Measurements from ENCODE around the gene COASY. TPM values are rescaled to one million over a fixed set of nuclear protein-coding genes. Genes with fewer than 3 reads are reported as not detected.

COASY gene
- total and polyA plus RNA-seq, 2 of the 4 experiments (the other 2 are of a cell fraction): 10.6 to 44.0 TPM

GRCh38 chr17:42518046-42518754, 43.7 kb upstream of the COASY start (continued):
- no peak for TF ChIP-seq NFE2L2 (IDR thresholded peaks at IDR 0.05; ENCODE audit: low read depth, low read length)
- TF ChIP-seq POLR2A (IDR thresholded peaks at IDR 0.05; ENCODE audit: low read depth, low read length): peak; percentile 74
- TF ChIP-seq RAD21 (IDR thresholded peaks at IDR 0.05; ENCODE audit: low read length): peak; percentile 11; the same call in 1 of the 2 replicates

- 0% methylated on average over 1 of the region's 6 CpGs; no CpG with 5 or more reads in 1 of the 2 experiments for WGBS, 2 experiments (ENCODE audit: extremely low coverage in 2 of 2, insufficient read length in 1 of 2)
- in situ Hi-C loops (cut with MboI; ENCODE audit: low sequenced_read_pairs): no loop called here
- dilution Hi-C loops (cut with HindIII; ENCODE audit: low sequenced_read_pairs, unreplicated experiment): no loop called here
- POLR2A ChIA-PET (ENCODE audit: unreplicated experiment): interaction anchor here (0.6 to 4.2 kb wide), 3 partner anchors 8 to 176 kb away, joined by 3 to 17 read pairs (median 4); partner anchors contain the start of gene CAVIN1
- H3K4ac ChIP-seq (ENCODE audit: low read depth, low read length): peak overlapping the region; percentile 100
- peaks cover 35% of the 10 kb centered on the region for H3K9me1 ChIP-seq (ENCODE audit: insufficient read depth, low read length)
- H2BK15ac ChIP-seq (ENCODE audit: low read depth, low read length): peak overlapping the region; percentile 100
- peak overlapping the region; percentile 100 for H3K23ac ChIP-seq (ENCODE audit: low read depth, low read length)
- peak overlapping the region; percentile 77 for H2AFZ ChIP-seq (replicated peaks; ENCODE audit: low read length, poor library complexity)
- no peak overlapping the region for H3K4me3 ChIP-seq (ENCODE audit: insufficient read depth, low read depth, low read length)
- H2AK5ac ChIP-seq (ENCODE audit: low read depth, low read length): peak overlapping the region; percentile 99
- peak overlapping the region; percentile 25 for H3K4me2 ChIP-seq (ENCODE audit: low read depth, low read length)
- no peaks in the 10 kb centered on the region; the same call in 1 of the 2 replicates for H4K20me1 ChIP-seq (ENCODE audit: insufficient read depth, low read length)
- peak overlapping the region; percentile 99 for H2BK5ac ChIP-seq (ENCODE audit: low read depth, low read length, poor library complexity, severe bottlenecking)
- peak overlapping the region; percentile 70 for H3K9ac ChIP-seq (ENCODE audit: low read depth, low read length)
- peaks cover 2% of the 10 kb centered on the region; the same call in 1 of the 2 replicates for H3K36me3 ChIP-seq (ENCODE audit: control insufficient read depth, insufficient read depth, low read length)
- H3K4me1 ChIP-seq (ENCODE audit: control insufficient read depth, insufficient read depth, low read length): peaks cover 66% of the 10 kb centered on the region
- peak overlapping the region; percentile 98 to 100 for H4K8ac ChIP-seq (ENCODE audit: low read depth in 2 of 2, low read length in 2 of 2)
- TF ChIP-seq SMC3 (IDR thresholded peaks at IDR 0.05; ENCODE audit: low read depth, low read length) (no peak), RAD21 (IDR thresholded peaks at IDR 0.05; ENCODE audit: low read length) (no peak), MXI1 (IDR thresholded peaks at IDR 0.05; ENCODE audit: borderline replicate concordance, low read depth, low read length) (no peak), NFE2L2 (IDR thresholded peaks at IDR 0.05; ENCODE audit: low read depth, low read length) (no peak), RFX5 (IDR thresholded peaks at IDR 0.05; ENCODE audit: low read depth, low read length) (no peak), RCOR1 (IDR thresholded peaks at IDR 0.05; ENCODE audit: insufficient replicate concordance, low read length) (no peak), FOS (IDR thresholded peaks at IDR 0.05; ENCODE audit: low read depth, low read length) (no peak), CHD1 (IDR thresholded peaks at IDR 0.05; ENCODE audit: low read depth, low read length) (no peak), MAZ (IDR thresholded peaks at IDR 0.05; ENCODE audit: borderline replicate concordance, low read depth, low read length) (no peak), CTCF (conservative IDR thresholded peaks at IDR 0.05; ENCODE audit: low read depth, low read length) (no peak)
- peak overlapping the region; percentile 99 for H2BK20ac ChIP-seq (ENCODE audit: low read depth, low read length)
- peaks cover 9 to 63% of the 10 kb centered on the region in 2 experiments; a peak in 3 of 4 replicates for H3K79me1 ChIP-seq (ENCODE audit: low read depth in 1 of 2, low read length in 2 of 2)
- no peak for DNase-seq
- peak overlapping the region; percentile 99 for H2AK9ac ChIP-seq (replicated peaks; ENCODE audit: low read depth, low read length, poor library complexity)
- no peaks in the 10 kb centered on the region for H3K27me3 ChIP-seq (ENCODE audit: control insufficient read depth, insufficient read depth, low read length)
- H3K56ac ChIP-seq (ENCODE audit: extremely low read depth, insufficient read depth, low read length): peak overlapping the region; percentile 99
- H2BK120ac ChIP-seq (ENCODE audit: low read depth, low read length): peak overlapping the region; percentile 100
- no peak for ATAC-seq (ENCODE audit: low read depth)
- peak overlapping the region; percentile 99 for H3K14ac ChIP-seq (replicated peaks; ENCODE audit: low read depth, low read length)
- peak overlapping the region; percentile 99 for H3K27ac ChIP-seq (ENCODE audit: insufficient read depth, low read length)
- H4K5ac ChIP-seq (ENCODE audit: low read depth, low read length): peak overlapping the region; percentile 98
- CTCF ChIA-PET: interaction anchor here (0.5 to 2.8 kb wide), 4 partner anchors 8 to 196 kb away, joined by 3 to 14 read pairs (median 4); no protein-coding TSS in a partner anchor
- no peaks in the 10 kb centered on the region for H3K9me3 ChIP-seq (ENCODE audit: control insufficient read depth, insufficient read depth, low read length)
- peak overlapping the region; percentile 99 for H3K18ac ChIP-seq (ENCODE audit: low read depth, low read length)
- BruUV-seq (replicated peaks): no TSS peak
- peak overlapping the region; percentile 100 for H4K91ac ChIP-seq (ENCODE audit: insufficient read depth, low read depth, low read length)
- intact Hi-C loops (cut with micrococcal nuclease): loop anchor here (5.0 kb wide), 1 partner anchor 112 kb away; no protein-coding TSS in a partner anchor
Observed at GRCh38 chr17:42518755-42519545, 43.0 kb upstream of the COASY start.

All from IMR-90 (cell line).